Measurements from ENCODE around the gene MAP4K2. TPM values are rescaled to one million over a fixed set of nuclear protein-coding genes. Genes with fewer than 3 reads are reported as not detected.

Gene MAP4K2
- total and polyA plus RNA-seq, 2 of the 4 experiments (the other 2 are of a cell fraction) = 11.7 to 16.6 TPM

DNA sequence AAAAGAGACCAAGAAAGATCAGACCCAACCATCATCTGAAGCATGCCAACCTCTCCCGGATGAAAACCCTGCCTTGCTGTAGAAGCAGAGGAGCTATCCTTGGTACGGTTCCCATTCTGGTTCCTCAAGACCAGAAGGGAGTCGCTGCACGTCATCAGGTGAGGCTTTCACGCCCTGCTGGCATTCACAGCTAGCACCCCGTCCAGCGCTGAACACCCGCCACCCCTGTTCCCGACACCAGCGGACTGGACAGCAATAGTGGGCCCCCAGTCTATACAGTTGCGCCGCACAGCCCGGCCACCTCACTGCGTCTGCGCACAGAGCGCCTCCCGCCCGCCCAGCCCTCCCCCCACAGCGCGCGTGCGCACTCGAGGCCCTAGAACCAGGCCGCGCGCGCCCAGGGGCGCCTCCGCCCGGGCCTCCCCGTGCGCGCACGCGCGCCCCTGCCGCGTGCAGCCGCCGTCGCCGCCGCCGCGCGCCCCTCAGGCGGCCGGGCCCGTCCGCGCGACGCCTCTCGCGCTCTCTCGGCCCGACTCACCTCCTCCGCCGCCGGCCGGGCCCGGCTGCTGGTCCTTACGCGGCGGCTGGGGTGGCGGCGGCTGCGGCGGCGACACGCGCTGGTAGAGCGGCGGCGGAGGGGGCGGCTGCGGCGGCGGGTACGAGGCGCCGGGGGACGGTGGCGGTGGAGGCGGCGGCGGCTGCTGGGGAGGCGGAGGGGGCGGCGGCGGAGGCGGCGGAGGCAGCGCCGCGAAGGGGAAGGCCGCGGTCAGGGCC lies 25.4 kb downstream of the MAP4K2 start (continued):
- TF ChIP-seq MAZ (IDR thresholded peaks at IDR 0.05; ENCODE audit: borderline replicate concordance, low read depth, low read length) (peak; percentile 67), CEBPB (IDR thresholded peaks at IDR 0.05; ENCODE audit: low read depth, low read length) (no peak)

DNA sequence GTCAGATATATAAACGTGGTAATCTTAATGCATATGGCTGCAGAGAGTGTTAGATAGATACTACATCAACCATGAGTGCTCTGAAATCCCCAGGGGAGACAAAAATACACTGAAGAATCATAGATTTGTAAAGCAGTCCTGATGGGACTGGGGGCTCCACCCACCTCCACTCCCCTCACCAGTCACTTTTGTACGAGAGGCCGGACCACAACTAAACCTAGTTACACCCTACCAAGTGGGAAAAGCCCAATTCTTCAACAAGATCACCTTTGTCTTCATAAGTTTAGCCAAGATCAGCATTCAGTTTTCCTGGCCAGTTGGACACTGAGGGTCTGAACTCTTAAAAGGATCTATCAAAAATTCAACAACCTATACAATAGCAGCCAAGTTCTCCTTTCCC lies 26.1 kb downstream of the MAP4K2 start:
- Histone ChIP-seq H2BK5ac (ENCODE audit: low read depth, low read length, poor library complexity, severe bottlenecking) (no peak overlapping the region), H2BK120ac (ENCODE audit: low read depth, low read length) (no peak overlapping the region), H3K56ac (ENCODE audit: extremely low read depth, insufficient read depth, low read length) (no peak overlapping the region), H2AK5ac (ENCODE audit: low read depth, low read length) (no peak overlapping the region), H3K4me3 (ENCODE audit: insufficient read depth, low read depth, low read length) (peak overlapping the region; percentile 94), H3K79me1 (ENCODE audit: low read depth in 1 of 2, low read length in 2 of 2) (peaks cover 20 to 56% of the 10 kb centered on the region in 2 experiments), H4K91ac (ENCODE audit: insufficient read depth, low read depth, low read length) (no peak overlapping the region), H3K27ac (ENCODE audit: insufficient read depth, low read length) (no peak overlapping the region), H3K4me2 (ENCODE audit: low read depth, low read length) (peak overlapping the region; percentile 98), H3K18ac (ENCODE audit: low read depth, low read length) (no peak overlapping the region), H2AK9ac (replicated peaks; ENCODE audit: low read depth, low read length, poor library complexity) (no peak overlapping the region), H4K8ac (ENCODE audit: low read depth in 2 of 2, low read length in 2 of 2) (no peak overlapping the region), H3K4ac (ENCODE audit: low read depth, low read length) (no peak overlapping the region), H2BK20ac (ENCODE audit: low read depth, low read length) (no peak overlapping the region), H3K36me3 (ENCODE audit: control insufficient read depth, insufficient read depth, low read length) (peaks cover 33% of the 10 kb centered on the region), H3K9ac (ENCODE audit: low read depth, low read length) (peak overlapping the region; percentile 78; the same call in 1 of the 2 replicates), H4K5ac (ENCODE audit: low read depth, low read length) (no peak overlapping the region), H3K4me1 (ENCODE audit: control insufficient read depth, insufficient read depth, low read length) (peaks cover 2% of the 10 kb centered on the region), H3K27me3 (ENCODE audit: control insufficient read depth, insufficient read depth, low read length) (no peaks in the 10 kb centered on the region), H2BK15ac (ENCODE audit: low read depth, low read length) (no peak overlapping the region), H4K20me1 (ENCODE audit: insufficient read depth, low read length) (peaks cover 52% of the 10 kb centered on the region), H3K14ac (replicated peaks; ENCODE audit: low read depth, low read length) (no peak overlapping the region), H3K9me3 (ENCODE audit: control insufficient read depth, insufficient read depth, low read length) (no peaks in the 10 kb centered on the region), H2AFZ (replicated peaks; ENCODE audit: low read length, poor library complexity) (no peak overlapping the region), H3K9me1 (ENCODE audit: insufficient read depth, low read length) (no peaks in the 10 kb centered on the region; the same call in 1 of the 2 replicates), H3K23ac (ENCODE audit: low read depth, low read length) (peak overlapping the region; percentile 48; the same call in 1 of the 2 replicates)
- BruUV-seq (replicated peaks) = no TSS peak
- ATAC-seq (ENCODE audit: low read depth) = no peak
- DNase-seq = no peak
- intact Hi-C loops (cut with micrococcal nuclease) (loop anchor here (1.0 kb wide), 1 partner anchor 9 kb away; no protein-coding TSS in a partner anchor), dilution Hi-C loops (cut with HindIII; ENCODE audit: low sequenced_read_pairs, unreplicated experiment) (no loop called here), in situ Hi-C loops (cut with MboI; ENCODE audit: low sequenced_read_pairs) (no loop called here)
- WGBS, 2 experiments (ENCODE audit: extremely low coverage in 2 of 2, insufficient read length in 1 of 2) = 18% methylated on average over 2 of the region's 3 CpGs; no CpG with 5 or more reads in 1 of the 2 experiments
- ChIA-PET POLR2A (ENCODE audit: unreplicated experiment) (interaction anchor here (0.5 kb wide), 1 partner anchor 343 kb away, joined by 3 read pairs; no protein-coding TSS in a partner anchor), CTCF (interaction anchor here (1.4 kb wide), 1 partner anchor 13 kb away, joined by 3 read pairs; no protein-coding TSS in a partner anchor)
- TF ChIP-seq, protein P1, sequence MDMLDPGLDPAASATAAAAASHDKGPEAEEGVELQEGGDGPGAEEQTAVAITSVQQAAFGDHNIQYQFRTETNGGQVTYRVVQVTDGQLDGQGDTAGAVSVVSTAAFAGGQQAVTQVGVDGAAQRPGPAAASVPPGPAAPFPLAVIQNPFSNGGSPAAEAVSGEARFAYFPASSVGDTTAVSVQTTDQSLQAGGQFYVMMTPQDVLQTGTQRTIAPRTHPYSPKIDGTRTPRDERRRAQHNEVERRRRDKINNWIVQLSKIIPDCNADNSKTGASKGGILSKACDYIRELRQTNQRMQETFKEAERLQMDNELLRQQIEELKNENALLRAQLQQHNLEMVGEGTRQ (IDR thresholded peaks at IDR 0.05; ENCODE audit: low read depth, low read length) = no peak

Measured in IMR-90 (cell line).